A375 (cell line): Measurements from ENCODE around the gene OOSP3. TPM values are rescaled to one million over a fixed set of nuclear protein-coding genes. Genes with fewer than 3 reads are reported as not detected.

Experiments
- total RNA-seq: library from RNA; depleted of rRNA; stranded (reverse); fragments of >200 nt; shearing (Covaris generic); gene quantifications from 2 replicates; pipeline ENCODE4 v1.2.3, GENCODE V29; 2014; rRNA removed

The OOSP3 gene, protein sequence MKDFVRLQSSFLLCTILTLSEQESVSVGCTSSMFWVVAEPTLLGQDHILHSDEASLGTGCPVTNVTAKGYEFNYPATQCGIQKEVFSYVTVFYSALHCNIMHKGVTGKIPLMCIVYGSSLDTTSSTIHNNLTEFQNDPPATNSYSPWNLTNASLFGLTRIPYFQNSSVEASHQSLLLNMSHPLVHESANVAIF
- not detected in 2 replicates for total RNA-seq

DNA sequence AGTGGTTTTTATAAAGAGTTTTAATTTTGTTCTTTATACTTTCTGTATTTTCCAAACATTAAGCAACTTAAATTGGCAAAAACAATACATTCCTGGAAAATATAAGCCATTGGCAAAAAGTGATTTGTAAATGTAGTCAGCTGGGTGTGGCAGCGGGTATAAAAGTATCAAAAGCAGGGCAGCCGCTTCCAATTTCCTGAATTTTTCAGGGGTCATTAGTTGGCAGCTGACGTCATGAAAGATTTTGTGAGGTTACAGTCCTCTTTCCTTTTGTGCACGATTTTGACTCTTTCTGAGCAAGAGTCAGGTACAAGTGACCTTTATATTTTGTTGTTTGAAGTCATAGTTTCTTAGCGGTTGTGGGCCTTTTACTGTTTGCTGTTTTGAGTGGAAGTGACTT is at the start of gene OOSP3:
TSS of gene OOSP3 (plus strand) at position 208 of the 400 bp plus-strand sequence. CDS start at position 235, 27 bp downstream.

DNA sequence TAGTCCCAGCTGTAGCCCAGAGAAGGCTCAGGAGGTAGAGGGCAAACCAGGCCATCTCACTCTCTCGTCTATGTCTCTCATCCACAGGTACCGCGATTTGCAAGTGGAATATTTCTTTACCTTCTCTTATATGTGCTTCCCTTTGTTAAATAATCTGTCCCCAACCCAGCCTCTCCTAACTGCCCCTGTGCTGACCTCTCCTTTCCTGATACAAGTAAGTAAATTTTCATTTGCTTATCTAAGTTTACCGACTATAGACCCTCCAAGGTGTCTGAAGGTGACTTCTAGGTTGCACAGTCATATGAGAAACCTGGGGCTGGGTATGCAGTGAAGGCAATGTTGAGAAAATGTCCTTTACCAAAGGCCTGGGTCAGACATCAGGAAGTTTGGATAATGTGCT is 33.2 kb upstream of the OOSP3 start, which contains the start of gene CBLIF:
TSS of gene CBLIF (minus strand) at position 101 of the 400 bp plus-strand sequence. CDS start at position 55, 46 bp downstream.

DNA sequence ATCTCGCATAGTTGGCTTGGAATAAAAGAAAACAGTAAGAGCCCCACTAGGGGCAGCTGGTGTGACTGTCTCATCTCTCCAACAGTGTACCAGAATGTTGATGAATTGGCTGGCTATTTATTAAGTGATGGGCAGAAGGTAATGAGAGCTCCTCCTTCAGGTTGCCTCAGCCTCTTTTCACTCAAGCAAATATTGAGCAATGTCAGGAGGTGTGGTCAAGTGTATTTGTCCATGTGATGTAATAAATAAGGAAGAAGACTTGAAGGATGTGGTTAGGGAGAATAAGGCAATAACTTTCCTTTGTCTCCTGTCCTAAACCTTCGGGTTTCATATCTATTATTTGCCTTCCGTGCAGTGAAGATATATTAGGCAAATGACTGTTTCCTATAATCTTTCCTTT is 12.2 kb upstream of the OOSP3 start, which contains the start of gene TCN1:
TSS of gene TCN1 (minus strand) at position 91 of the 400 bp plus-strand sequence. CDS start at position 74, 17 bp downstream.

DNA sequence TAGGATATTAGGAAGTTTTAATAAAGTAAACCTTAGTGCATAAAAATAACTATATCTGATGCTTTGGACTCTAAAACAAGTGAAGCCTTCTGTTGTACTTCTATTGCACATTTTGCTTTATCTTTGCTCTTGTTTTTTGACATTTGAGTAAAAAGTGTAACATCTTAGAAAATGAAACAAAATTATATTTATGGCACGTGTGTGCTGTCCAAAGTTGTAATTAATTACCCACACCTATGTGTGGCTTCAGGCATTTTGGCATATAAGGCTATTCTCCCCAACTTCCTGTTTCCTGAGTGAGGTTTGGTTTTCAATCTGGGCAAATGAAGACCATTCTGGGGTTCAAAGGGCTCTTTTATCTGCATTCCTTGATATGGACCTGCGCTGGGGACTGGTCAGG is 59.5 kb downstream of the OOSP3 start, which contains the start of gene OOSP1:
TSS of gene OOSP1 (plus strand) at position 301 of the 400 bp plus-strand sequence. CDS start at position 324, 23 bp downstream.

Other genes starting within 250 kb of the OOSP3 start
- gene PATL1, start 209.7 kb upstream of the OOSP3 start, total RNA-seq: 13.2 and 14.6 TPM in 2 replicates
- not detected in 2 replicates for gene OR10V1, start 164.9 kb upstream of the OOSP3 start, total RNA-seq
- gene STX3, start 123.4 kb upstream of the OOSP3 start, total RNA-seq: 27.3 and 31.0 TPM in 2 replicates
- gene MRPL16, start 68.0 kb upstream of the OOSP3 start, total RNA-seq: 88.9 and 99.5 TPM in 2 replicates
- not detected in 2 replicates for gene CBLIF, start 33.3 kb upstream of the OOSP3 start, total RNA-seq
- 2.2 and 8.6 TPM in 2 replicates for gene TCN1, start 12.3 kb upstream of the OOSP3 start, total RNA-seq
- gene OOSP1, start 59.6 kb downstream of the OOSP3 start, total RNA-seq: not detected in 2 replicates
- not detected in 2 replicates for gene OOSP4A, start 85.3 kb downstream of the OOSP3 start, total RNA-seq
- gene OOSP4B, start 138.4 kb downstream of the OOSP3 start, total RNA-seq: not detected in 2 replicates
- gene OOSP2, start 161.6 kb downstream of the OOSP3 start, total RNA-seq: not detected in 2 replicates
- gene MS4A3, start 177.9 kb downstream of the OOSP3 start, total RNA-seq: not detected in 2 replicates
- gene MS4A2, start 209.9 kb downstream of the OOSP3 start, total RNA-seq: not detected in 2 replicates